Measurements from ENCODE around the gene PCDHA6.
"Not testable (repeated sequence)": the region's sequence is repeated elsewhere in the genome, so short reads cannot be mapped to it uniquely, and the experiment has no call there.

Gene PCDHA6

GRCh38 chr5:140868721-140869554, 41.2 kb downstream of the PCDHA6 start, which contains the start of gene PCDHA11:
TSS of gene PCDHA11 (plus strand) at chr5:140868957. CDS start at chr5:140869104, 147 bp downstream.
- no peak for DNase-seq

- DNase-seq = no peak
These were observed 41.8 kb downstream of the PCDHA6 start for GRCh38 chr5:140869555-140869886.

- no peak for DNase-seq
These were observed 42.8 kb downstream of the PCDHA6 start for GRCh38 chr5:140870221-140871201.

GRCh38 chr5:140875085-140876065, 47.6 kb downstream of the PCDHA6 start, which contains the start of gene PCDHA12:
TSS of gene PCDHA12 (plus strand) at chr5:140875308. CDS start at chr5:140875473, 165 bp downstream.
- peak; percentile 31 for DNase-seq

GRCh38 chr5:140876541-140877261, 48.9 kb downstream of the PCDHA6 start:
- not testable (repeated sequence) for DNase-seq

- no peak for DNase-seq
These were observed 49.5 kb downstream of the PCDHA6 start for GRCh38 chr5:140877262-140877581.
